NCI-H526 treated with DMSO at 0.1 percent for 48 hours (cell line): ENCODE measurements around the gene SMPDL3A.

Source experiments
- DNase-seq: peaks from one replicate; lab custom pipeline; 2025; lab: John Stamatoyannopoulos, UW

The SMPDL3A gene

DNA sequence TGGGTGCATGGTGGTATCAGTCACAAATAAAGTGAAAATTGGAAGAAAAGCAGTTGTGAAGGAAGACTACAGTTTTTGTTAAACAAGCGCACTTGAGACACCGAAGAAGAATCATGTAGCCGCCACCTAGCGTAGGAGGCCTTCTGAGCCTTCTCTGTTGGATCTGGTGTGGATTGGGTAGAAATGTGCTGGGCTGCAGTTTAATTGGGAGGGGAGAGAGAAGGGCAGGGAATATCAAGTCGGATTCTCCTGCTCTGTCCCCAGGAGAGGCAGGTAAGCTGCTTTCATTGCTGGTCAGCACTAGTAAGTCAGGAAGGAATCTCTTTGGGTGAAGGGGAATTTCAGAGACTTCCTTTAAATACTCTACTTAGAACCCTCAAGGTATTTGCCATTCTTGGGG, 10.8 kb upstream of the SMPDL3A start:
- DNase-seq = no peak

DNA sequence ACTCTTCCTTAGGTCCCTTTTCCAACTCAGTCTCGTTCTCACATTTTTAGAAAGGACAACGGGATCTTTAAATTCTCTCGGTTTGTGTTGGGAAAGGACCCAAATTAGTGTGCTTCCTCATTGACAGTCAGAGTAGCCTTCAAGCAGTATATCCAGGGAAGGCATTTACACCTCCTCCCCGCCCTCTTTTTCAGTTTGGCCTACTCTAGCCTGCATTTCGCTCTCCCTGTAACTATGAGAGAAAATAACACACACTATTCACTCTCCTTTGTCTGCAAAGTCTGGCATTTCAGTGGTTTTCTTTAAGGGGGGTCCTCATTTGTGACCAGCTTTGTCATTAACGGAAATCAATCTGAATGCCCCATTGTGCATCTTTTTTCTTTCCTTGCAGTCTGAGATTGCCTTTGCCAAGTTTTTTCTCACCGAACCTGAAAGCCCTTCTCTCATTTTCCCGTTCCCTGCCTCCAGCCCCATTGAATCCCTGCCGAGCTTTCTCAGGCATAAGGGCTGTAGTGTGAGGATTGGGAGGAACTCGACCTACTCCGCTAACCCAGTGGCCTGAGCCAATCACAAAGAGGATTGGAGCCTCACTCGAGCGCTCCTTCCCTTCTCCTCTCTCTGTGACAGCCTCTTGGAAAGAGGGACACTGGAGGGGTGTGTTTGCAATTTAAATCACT, 9.9 kb upstream of the SMPDL3A start:
- DNase-seq = no peak

DNA sequence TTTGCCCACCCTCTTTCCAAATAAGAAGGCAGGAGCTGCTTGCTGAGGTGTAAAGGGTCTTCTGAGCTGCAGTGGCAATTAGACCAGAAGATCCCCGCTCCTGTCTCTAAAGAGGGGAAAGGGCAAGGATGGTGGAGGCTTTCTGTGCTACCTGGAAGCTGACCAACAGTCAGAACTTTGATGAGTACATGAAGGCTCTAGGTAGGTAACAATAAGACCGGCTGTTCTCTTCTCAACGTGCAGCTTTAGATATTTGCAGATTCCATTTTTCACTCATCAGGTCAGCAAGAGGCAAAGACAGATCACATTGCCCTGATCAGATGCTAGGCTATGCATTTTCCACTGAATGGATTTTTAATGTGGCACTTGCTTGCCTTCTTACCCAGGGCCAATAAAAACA, 9.4 kb upstream of the SMPDL3A start, which contains the start of gene FABP7:
Gene FABP7 (plus strand): TSS at position 50 of the 400 bp plus-strand sequence. CDS start 79 bp downstream, at position 129.
- DNase-seq = no peak

DNA sequence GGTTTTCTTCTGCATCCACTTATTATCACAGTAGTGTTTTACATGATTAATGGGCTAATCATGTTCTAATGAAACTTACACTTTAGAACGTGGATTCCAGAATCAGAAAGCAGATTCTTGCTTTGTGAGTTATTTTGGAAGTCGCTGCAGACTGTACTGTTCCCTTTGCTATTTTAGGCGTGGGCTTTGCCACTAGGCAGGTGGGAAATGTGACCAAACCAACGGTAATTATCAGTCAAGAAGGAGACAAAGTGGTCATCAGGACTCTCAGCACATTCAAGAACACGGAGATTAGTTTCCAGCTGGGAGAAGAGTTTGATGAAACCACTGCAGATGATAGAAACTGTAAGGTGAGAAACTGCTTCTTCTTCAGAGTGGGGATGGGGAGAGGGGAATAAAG, 8.9 kb upstream of the SMPDL3A start:
- DNase-seq = no peak

DNA sequence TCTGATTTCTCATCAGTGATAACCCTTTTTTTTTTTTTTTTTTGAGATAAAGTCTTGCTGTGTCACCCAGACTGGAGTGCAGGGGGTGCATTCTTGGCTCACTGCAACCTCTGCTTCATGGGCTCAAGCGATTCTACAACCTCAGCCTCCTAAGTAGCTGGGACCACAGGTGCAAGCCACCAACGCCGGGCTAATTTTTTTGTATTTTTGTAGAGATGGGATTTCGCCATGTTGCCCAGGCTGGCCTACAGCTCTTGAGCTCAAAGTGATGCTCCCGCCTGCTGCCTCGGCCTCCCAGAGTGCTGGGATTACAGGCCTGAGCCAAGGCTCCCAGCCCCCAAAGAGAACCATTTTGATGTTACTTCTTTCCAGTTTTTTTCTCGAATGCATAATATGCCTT, 7.3 kb upstream of the SMPDL3A start:
- no peak for DNase-seq

DNA sequence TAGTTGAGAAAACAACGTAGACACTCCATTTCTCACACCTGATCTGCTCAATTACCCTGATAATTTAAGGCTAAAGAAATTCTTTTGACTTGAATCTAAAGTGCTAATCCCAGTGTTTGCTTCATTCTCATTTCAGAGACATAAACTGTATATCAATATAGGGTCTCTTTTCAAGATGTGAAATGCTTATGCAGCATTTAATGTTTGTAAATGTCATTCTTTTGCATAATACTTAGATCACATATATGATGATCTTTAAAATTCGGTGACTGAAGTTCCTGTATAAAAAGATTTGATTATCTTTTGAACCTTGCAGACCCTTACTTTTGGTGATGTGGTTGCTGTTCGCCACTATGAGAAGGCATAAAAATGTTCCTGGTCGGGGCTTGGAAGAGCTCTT, 5.7 kb upstream of the SMPDL3A start:
- DNase-seq = no peak

DNA sequence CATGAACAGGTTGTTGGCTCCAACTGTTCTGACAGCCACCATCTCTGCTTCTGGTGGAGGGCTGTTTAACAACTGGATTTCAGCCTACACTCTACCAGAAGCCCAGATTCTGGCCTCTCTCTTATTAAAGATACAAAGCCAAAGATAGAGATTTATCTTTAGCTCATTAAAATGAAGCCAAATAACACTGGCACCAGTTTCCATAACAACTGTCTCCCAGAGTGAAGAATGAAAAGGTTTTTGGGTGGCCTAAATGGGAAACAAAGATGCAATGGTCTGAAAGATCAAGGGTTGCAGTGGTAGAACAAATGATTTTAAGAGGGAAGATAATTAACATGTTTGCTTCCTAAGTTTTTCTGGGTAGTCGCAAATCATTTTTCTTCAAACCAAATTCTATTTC, 3.2 kb upstream of the SMPDL3A start:
- DNase-seq = no peak

DNA sequence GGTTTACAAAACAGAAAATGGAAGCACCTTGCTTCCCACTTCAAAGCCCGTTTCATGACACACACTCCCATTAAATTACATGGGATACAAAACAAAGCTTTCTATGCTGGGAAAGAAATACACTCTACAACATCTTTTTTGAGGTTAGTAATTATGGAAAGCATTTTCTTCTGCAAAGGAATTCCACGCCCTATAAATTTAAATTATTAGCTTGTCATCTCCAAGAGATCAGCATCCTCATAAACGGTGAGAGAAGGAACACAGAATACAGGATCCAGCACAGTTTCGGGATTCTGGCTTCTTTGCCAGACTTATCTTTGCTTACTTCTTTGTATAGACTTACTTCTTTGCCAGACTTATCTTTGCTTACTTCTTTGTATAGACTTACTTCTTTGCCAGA, 1.3 kb upstream of the SMPDL3A start:
- DNase-seq = no peak

DNA sequence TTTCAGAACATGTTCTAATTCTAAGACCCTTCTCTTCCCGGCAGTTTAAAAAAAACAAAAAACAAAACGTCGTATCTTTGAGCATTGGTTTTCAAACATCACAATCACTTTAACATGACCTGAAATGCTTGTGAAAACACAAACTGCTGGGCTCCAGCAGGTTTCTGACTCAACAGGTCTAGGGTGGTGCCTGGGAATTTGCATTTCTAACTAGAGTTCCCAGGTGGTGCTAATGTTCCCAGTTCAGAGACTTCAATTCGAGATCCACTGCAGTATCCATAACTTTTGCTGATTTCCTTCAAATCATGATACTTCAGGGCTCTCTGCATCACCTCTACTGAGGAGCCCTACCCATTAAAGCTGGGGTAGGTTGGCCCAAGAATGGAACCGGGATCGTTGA, 850 bp upstream of the SMPDL3A start:
- no peak for DNase-seq

DNA sequence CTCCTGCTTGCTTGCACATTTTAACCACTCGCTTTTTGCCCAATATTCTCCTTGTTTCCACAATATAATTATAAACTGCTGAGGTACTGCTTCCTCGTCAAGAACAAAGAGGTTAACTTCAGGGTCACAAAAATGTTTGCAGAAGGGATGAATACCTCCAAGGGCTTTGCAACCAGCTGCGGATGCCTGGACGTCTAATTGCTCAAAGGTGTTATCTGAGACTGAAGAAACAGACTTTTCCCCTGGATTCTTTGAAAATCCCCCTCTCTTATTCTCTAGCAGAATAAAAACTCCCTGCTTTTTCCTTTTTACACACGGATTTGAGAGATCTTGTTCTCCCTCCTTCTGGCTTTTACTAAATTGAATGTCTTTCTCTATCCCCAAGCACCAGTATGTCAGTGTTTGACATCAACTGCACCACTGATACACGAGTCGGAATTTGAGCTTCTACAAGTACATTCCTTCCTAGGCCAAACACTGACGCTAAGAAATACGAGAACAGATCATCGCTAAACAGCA, 336 bp upstream of the SMPDL3A start:
- no peak for DNase-seq

DNA sequence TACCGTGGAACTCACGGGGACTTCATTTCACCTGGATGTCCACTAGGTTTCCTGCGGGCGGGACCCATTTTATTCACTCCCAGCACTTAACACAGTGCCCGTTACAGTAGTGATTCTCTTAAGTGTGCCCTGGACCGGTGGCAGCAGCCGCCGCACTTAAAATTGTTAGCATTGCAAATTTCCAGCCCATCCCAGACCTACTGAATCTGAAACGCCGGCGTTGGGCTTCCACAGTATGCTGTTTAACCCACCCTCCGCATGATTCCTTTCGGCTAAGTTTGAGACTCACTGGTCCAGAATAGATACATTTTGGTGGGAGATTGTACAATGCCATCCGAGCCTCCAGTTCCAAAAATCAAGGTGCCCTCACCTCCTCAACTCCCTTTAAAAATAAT, 967 bp downstream of the SMPDL3A start:
- DNase-seq = peak; percentile 80

DNA sequence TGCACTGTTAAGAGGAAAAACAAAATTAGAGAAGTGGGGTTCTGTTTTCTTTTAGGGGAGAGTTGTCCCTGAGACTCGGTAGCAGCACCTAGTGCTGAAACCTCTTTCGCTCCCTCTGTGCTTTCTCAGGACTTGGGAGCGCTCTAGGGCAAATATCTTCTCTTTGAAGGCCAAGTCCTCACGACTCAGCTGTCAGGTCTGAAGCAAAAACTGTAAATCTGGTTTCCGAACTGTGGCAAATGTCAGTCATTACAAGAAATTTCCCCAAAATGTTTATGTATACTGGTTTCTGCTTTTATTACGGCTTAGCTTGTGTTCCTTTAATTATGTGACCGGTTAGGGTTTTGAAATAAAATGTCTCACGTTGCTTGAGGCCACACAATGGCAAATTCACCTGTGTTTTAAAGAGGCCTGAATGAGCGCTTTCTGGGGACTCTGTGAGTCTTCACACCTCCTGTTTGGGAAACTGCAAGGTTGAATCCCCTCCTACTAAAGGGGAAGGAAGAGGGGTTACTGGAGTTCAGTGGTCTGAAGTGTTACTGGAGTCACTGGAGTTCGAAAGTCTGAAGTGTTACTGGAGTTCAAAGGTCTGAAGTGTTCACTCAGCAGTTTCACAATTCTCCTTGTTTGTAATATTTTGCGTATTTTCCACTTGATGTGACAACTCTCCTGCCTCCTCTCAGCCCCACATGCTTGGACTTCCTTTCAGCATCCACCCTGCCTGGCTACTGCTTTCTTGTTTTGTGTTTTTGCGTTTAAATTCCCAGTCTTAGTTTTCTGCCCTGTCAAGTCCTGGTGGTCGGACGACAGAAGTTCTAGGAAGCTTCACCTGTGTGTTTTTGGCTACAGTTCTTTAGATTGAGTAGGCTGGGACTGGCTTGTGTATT, 1.6 kb downstream of the SMPDL3A start:
- DNase-seq = no peak

DNA sequence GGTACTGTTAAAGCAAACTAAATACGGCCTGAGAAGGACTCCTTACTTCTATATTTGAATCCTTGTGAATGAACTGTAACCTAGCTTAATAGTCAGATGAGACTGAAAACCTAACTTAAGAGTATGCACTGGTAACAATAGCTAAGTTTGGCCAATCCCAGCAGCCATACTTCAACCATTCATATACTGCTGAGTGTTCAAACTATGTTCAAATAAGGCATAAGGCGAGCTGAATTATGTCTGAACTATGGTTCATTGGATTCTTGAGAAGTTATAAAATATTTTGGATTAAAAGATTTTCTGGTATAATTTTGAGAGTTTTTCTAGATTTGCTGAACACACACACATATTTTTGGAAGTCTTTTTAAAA, 2.2 kb downstream of the SMPDL3A start:
- no peak for DNase-seq

DNA sequence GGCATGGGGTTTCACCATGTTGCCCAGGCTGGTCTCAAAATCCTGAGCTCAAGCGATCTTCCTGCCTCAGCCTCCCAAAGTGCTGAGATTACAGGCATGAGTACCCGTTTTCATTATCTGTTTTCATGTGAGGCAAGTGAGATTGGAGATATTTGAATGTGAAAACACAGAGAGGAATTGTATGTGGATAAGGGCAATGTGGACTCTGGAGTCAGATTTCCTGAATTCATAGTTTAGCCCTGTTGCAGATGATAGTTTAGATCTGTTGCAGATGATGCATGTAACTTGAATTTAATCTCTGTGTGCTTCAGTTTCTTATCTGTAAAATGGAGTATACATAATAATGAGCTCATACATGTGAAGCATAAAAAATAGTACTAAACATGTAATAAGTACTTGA, 3.7 kb downstream of the SMPDL3A start:
- DNase-seq = no peak

DNA sequence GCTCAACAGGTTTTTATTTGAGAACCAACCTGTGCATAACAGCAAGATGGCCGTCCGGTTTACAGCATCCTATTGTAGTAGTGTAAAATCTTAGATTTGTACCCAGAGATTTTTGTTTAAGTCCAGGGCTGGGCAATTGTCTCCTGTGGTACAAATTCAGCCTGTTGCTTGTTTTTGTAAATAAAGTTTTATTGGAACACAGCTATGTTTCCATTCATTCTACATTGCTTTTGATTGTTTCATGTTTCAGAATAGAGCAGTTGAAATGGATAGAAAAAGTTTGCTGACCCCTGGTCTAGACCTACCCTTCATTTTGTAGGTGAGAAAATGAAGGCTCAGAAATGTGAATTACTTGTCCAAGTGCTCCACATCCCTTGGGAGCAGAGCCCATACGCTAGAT, 8.5 kb downstream of the SMPDL3A start:
- DNase-seq = no peak

DNA sequence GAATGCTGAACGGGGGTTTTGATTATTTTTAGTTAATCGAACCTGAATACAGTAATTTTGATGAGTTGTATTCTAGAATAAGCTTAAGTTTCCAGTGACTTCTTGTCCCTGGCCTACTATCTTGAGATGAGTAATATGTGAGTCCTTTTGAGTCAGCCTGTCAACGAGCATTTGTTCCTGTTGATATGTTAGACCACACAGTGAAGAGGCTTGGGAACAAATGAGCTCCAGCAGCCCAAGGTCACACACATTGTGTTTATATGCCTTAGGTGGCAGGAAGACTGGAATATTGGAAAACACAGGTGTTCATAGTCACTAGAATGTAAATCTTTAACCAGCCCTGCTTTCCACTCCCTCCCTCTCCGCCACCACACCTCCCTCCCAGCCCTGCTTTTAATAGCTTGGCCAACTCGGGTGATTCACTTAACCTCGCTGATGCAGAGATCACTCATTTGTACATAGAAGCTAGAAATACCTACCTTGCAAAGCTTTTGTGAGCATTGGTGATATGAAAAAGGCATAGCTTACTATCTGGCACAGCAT, 9.1 kb downstream of the SMPDL3A start:
- no peak for DNase-seq

DNA sequence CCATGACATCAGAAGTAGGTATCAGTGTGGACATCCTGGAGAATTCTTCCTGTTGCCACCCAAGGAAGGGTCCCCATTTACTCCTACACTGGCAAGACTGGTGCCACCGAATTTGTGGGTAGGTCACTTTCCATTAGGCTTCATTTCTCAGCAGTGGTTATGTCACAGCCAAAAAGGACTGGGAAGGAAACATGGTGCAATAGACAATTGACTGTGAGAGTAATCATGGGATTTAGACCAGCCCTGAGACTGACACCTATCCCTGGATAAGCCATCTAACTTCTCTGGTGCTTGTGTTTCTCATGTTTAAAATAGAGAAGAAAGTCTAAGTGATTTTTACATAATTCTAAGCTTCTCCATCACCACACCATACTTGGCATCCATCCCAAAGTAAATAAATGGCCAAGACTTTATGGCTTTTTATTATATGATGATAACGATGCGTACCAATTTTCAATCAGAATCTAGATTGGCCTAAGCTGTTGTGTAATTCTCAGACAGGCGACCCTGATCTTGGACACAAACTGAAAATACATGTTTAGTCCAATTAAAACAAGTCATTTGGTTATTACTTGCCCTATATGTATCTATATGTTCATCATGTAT, 10.2 kb downstream of the SMPDL3A start:
- DNase-seq = no peak

DNA sequence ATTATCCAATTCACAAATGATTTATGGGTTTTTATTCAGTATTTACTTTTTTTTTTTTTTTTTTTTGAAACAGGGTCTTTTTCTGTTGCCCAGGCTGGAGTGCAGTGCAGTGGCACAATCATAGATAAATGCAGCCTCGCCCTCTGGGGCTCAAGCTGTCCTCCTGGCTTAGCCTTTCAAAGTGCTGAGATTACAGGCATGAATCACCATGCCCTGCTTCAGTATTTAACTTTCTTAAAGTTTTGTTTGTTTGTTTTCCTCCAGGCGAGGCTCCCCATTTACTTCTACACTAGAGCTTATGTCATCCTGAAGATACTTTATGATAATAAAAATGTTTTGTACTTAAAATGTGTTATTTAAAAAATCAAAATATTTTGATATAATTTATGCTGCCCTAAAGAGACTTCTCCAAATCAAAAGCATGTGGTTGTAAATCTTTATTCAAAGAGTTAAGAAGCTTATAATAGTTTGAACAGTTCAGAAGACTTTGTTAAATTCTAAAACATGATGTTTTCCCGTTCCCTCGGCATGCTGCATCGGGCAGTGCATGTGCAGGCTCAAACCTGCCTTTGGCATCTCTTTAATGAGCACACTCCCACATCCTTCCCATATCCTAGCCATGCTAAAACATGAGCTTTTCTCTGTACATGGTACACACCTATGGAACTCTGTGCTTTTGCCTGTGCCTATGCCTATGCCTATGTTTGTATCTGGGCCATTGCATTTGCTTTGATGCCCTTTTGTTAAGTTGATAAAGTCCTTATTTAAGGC, 11.0 kb downstream of the SMPDL3A start:
- no peak for DNase-seq

DNA sequence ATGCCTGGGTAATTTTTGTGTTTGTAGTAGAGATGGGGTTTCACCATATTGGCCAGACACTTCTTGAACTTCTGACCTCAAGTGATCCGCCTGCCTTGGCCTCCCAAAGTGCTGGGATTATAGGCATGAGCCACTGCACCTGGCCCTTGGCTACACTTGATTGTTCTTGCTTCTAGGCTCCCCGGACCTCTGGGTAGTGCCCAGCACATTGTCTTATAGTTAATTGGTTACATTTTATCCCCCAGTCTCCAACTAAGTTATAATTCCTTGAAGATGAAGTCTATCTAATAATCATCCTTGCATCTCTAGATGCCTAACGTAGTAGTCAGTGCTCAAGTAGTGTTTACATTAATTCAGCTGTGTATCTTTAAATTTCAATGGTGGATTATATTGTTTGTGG, 11.8 kb downstream of the SMPDL3A start:
- no peak for DNase-seq

DNA sequence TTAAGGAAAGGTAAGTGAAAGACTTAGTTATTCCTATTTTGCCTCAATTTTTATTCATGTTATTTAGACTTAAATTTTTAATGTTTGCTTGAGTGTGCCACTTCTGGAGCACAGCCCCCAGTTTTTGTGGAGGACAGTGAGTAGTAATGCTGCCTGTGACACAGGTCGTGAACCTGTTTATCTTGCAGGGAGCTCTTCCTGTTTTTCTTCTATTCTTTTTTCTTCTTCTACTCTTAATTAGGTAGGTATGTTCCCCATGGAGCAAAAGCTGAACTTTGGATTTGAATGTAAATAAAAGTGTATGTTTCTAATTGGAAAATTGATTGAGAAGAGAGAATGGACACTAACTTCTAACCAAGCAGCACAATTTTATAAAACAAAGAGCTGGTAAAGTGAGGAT, 12.3 kb downstream of the SMPDL3A start:
- DNase-seq = no peak

DNA sequence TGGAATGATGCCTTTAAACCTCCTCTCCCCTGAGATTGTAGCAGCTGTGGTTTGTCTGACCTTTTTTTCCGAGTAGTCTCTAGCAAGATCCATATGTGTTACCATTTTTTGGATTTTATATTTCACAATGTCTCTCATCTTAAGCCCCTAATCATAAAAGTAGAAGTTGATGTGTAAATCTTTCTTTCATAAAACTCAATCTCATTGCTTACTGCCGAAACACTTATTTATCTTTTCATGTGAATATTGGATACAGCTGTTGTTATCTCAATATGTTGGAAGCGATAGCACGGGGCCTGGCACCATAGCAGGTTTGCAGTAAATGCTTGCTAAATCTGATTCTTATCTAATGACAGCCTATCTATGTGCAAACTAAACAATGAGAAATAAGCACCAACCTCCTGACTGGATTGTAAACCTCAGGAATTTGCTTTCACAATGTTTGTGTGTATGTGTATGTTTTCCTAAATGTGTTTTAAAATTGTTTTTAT, 14.2 kb downstream of the SMPDL3A start:
- no peak for DNase-seq
